ENCODE measurements around the gene RGL3.
A peak's percentile ranks its signal among the peaks of the same experiment; 100 is the strongest.
"Not testable (repeated sequence)": the region's sequence is repeated elsewhere in the genome, so short reads cannot be mapped to it uniquely, and the experiment has no call there.

RGL3 gene

DNA sequence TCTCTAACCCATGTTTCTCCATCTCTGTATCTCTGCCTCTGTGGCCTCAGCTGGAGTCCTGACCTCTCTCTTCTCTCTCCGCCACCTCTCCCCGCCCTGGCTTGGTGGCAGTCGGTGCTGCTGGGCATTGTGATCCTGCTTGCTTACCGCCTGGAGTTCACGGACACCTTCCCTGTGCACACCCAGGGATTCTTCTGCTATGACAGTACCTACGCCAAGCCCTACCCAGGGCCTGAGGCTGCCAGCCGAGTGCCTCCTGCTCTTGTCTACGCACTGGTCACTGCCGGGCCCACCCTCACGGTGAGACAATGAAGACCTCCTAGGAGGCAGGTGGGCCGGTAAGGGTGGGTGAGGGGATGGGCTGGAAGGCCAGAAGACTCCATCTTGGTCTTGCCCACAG lies 59.7 kb downstream of the RGL3 start:
- in situ Hi-C loops (cut with MboI; ENCODE audit: low pct_unique_long_range_greater_than_20kb, low sequenced_read_pairs, unreplicated experiment): no loop called here
- DNase-seq (ENCODE audit: low spot score): no peak
- no peak for TF ChIP-seq CTCF (IDR thresholded peaks at IDR 0.05; ENCODE audit: extremely low read depth, insufficient read depth, missing control alignments)

- TF ChIP-seq CTCF (IDR thresholded peaks at IDR 0.05; ENCODE audit: extremely low read depth, insufficient read depth, missing control alignments): no peak
- DNase-seq (ENCODE audit: low spot score): no peak
- in situ Hi-C loops (cut with MboI; ENCODE audit: low pct_unique_long_range_greater_than_20kb, low sequenced_read_pairs, unreplicated experiment): no loop called here
These were observed 62.2 kb downstream of the RGL3 start for GRCh38 chr19:11356676-11357550.

DNA sequence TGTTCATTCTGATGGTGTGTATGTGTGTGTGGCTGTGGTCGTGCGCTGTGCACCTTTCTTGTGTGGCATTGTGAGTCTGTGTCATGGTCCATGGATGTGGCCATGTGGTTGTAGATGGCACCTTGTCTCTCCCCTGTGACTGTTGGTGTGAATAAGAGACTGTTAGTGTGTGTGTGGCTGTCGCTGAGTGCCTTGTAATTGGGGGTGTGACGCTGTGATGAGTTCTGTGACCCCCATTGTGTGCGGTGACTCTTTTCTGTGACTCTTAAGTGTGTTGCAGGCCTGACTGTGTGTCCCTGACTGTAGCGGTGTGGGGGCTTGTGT lies 63.1 kb downstream of the RGL3 start:
- no peak for DNase-seq (ENCODE audit: low spot score)
- no peak for TF ChIP-seq CTCF (IDR thresholded peaks at IDR 0.05; ENCODE audit: extremely low read depth, insufficient read depth, missing control alignments)
- in situ Hi-C loops (cut with MboI; ENCODE audit: low pct_unique_long_range_greater_than_20kb, low sequenced_read_pairs, unreplicated experiment): no loop called here

- TF ChIP-seq CTCF (IDR thresholded peaks at IDR 0.05; ENCODE audit: extremely low read depth, insufficient read depth, missing control alignments): no peak
- peak; percentile 93 for DNase-seq (ENCODE audit: low spot score)
- in situ Hi-C loops (cut with MboI; ENCODE audit: low pct_unique_long_range_greater_than_20kb, low sequenced_read_pairs, unreplicated experiment): no loop called here
These were observed 63.7 kb downstream of the RGL3 start, which contains the start of gene PLPPR2 for GRCh38 chr19:11355160-11356073. PLPPR2 (plus strand) TSS chr19:11355432; CDS start chr19:11357674, 2,242 bp downstream.

- in situ Hi-C loops (cut with MboI; ENCODE audit: low pct_unique_long_range_greater_than_20kb, low sequenced_read_pairs, unreplicated experiment); DNase-seq (ENCODE audit: low spot score): not testable (repeated sequence)
These were observed 65.0 kb downstream of the RGL3 start for GRCh38 chr19:11354102-11354501.

DNA sequence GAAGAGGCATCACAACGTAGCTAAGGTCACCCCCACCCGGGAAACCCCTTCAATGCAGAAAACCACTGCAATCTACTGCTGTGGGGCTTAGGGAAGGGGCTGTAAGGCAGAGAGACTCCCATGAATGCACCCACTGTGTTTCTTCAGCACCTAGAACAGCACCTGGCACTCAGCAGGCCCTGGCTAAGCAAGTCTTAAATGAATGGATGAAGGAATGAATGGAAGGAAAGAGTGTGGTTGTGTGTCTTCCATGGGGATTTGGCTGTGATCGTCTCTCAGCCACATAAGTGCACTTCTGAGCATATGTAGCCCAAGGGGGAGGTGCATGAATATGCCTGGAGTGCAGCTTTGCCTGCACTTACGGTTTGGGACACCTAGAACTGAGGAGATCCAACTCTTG lies 69.9 kb downstream of the RGL3 start:
- no peak for TF ChIP-seq CTCF (IDR thresholded peaks at IDR 0.05; ENCODE audit: extremely low read depth, insufficient read depth, missing control alignments)
- no peak for DNase-seq (ENCODE audit: low spot score)
- in situ Hi-C loops (cut with MboI; ENCODE audit: low pct_unique_long_range_greater_than_20kb, low sequenced_read_pairs, unreplicated experiment): no loop called here

All from GM13977 (cell line).